Right lobe of liver (tissue), 4 donors: ENCODE measurements around the gene VSIG1.

Source experiments
- POLR2A ChIP-seq: fragments of 450-650 bp; IDR thresholded peaks from one replicate; pipeline ENCODE4 v1.6.1; 2017; ENCODE audit warnings: antibody characterized with exemption, mild to moderate bottlenecking
- TF ChIP-seq, protein P1 (sequence below), 4 donors: fragments of 200-600 bp in 3 of 4; fragments of 450-650 bp in 1 of 4; IDR thresholded peaks; one replicate each; pipeline versions ENCODE4 v1.5.1 to v1.8.0; 2016 to 2022; ENCODE audit warnings: antibody characterized with exemption in 4 of 4, mild to moderate bottlenecking in 2 of 4
- donor health status: DM: no; HTN: no; CAD: no.
- donor health status: DM: no; HTN: no; CAD: no.
- donor health status: DM: no; HTN: yes; CAD: no.

DNA sequence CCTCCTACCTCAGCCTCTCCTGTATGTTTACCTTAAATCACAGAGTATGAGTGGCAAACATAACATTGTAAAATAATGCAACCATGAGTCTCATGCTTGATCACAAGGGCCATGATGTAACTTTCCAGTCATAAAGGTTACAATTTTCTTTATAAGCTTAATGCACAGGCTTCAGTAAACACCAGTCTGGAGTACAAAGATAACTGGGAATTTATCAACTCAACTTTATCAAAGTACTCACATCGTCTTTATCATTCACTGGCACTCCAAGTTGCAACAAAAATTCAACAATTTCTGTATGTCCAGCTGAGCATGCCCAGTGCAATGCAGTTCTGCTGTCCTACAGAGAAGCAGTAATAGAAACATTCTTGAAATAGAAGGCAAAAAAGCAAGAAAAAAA lies 43.6 kb downstream of the VSIG1 start:
- TF ChIP-seq, protein P1, sequence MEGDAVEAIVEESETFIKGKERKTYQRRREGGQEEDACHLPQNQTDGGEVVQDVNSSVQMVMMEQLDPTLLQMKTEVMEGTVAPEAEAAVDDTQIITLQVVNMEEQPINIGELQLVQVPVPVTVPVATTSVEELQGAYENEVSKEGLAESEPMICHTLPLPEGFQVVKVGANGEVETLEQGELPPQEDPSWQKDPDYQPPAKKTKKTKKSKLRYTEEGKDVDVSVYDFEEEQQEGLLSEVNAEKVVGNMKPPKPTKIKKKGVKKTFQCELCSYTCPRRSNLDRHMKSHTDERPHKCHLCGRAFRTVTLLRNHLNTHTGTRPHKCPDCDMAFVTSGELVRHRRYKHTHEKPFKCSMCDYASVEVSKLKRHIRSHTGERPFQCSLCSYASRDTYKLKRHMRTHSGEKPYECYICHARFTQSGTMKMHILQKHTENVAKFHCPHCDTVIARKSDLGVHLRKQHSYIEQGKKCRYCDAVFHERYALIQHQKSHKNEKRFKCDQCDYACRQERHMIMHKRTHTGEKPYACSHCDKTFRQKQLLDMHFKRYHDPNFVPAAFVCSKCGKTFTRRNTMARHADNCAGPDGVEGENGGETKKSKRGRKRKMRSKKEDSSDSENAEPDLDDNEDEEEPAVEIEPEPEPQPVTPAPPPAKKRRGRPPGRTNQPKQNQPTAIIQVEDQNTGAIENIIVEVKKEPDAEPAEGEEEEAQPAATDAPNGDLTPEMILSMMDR (IDR thresholded peaks at IDR 0.05) = no peak
- TF ChIP-seq POLR2A = no peak
